Measurements from ENCODE around the gene KLHL11.
A peak's percentile ranks its signal among the peaks of the same experiment; 100 is the strongest.
"Not testable (repeated sequence)": the region's sequence is repeated elsewhere in the genome, so short reads cannot be mapped to it uniquely, and the experiment has no call there.

Gene KLHL11

GRCh38 chr17:41836550-41837196, 28.6 kb downstream of the KLHL11 start:
- no peak for DNase-seq

GRCh38 chr17:41835800-41836549, 29.2 kb downstream of the KLHL11 start, which contains the start of gene NT5C3B:
NT5C3B (minus strand) TSS chr17:41836232; CDS start chr17:41836193, 39 bp downstream.
- no peak for DNase-seq

- DNase-seq = no peak
Measured at GRCh38 chr17:41835214-41835799, 29.9 kb downstream of the KLHL11 start.

GRCh38 chr17:41829961-41830360, 35.3 kb downstream of the KLHL11 start:
- not testable (repeated sequence) for DNase-seq

GRCh38 chr17:41825175-41825845, 39.9 kb downstream of the KLHL11 start:
- DNase-seq = no peak

- DNase-seq = no peak
Measured at GRCh38 chr17:41824086-41824485, 41.1 kb downstream of the KLHL11 start.

GRCh38 chr17:41823580-41823979, 41.6 kb downstream of the KLHL11 start:
- no peak for DNase-seq

GRCh38 chr17:41823141-41823524, 42.1 kb downstream of the KLHL11 start:
- no peak for DNase-seq

GRCh38 chr17:41822216-41823140, 42.7 kb downstream of the KLHL11 start:
- no peak for DNase-seq

- DNase-seq = no peak
Measured at GRCh38 chr17:41821776-41822175, 43.4 kb downstream of the KLHL11 start.

- no peak for DNase-seq
Measured at GRCh38 chr17:41818024-41818423, 47.2 kb downstream of the KLHL11 start.

- no peak for DNase-seq
Measured at GRCh38 chr17:41816637-41817320, 48.4 kb downstream of the KLHL11 start.

GRCh38 chr17:41814195-41814594, 51.0 kb downstream of the KLHL11 start:
- DNase-seq = no peak

- no peak for DNase-seq
Measured at GRCh38 chr17:41813699-41814124, 51.5 kb downstream of the KLHL11 start.

- no peak for DNase-seq
Measured at GRCh38 chr17:41813152-41813680, 52.0 kb downstream of the KLHL11 start.

GRCh38 chr17:41812381-41813151, 52.7 kb downstream of the KLHL11 start, which contains the start of gene FKBP10:
FKBP10 (plus strand) TSS chr17:41813004; CDS start chr17:41813035, 31 bp downstream.
- peak; percentile 16 for DNase-seq

GRCh38 chr17:41811549-41812380, 53.5 kb downstream of the KLHL11 start, which contains the start of gene P3H4:
P3H4 (minus strand) TSS chr17:41811949; CDS start chr17:41811915, 34 bp downstream.
- peak; percentile 33 for DNase-seq

GRCh38 chr17:41810659-41811548, 54.3 kb downstream of the KLHL11 start:
- DNase-seq = no peak
